Measurements from ENCODE around the gene SLAIN2. TPM values are rescaled to one million over a fixed set of nuclear protein-coding genes. Genes with fewer than 3 reads are reported as not detected.

SLAIN2 gene
- total RNA-seq, 1 donor from 2014 or later: 132 TPM

DNA sequence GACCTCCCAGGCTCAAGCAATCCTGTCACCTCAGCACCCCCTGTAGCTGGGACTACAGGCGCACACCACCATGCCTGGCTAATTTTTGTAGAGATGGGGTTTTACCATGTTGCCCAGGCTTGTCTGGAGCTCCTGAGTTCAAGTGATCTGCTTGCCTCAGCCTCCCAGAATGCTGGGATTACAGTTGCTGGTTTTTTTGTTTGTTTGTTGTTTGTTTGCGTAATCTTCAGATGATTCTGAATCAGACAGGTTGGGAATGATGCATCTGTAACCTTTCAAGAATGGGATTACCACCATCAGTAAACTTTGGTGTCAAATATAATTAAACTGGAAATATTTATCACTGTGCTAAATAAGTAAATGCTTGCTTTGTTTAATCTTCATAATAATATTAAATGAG, 79.8 kb downstream of the SLAIN2 start:
- H3K9me3 ChIP-seq (replicated peaks): no peaks in the 10 kb centered on the region
- H3K36me3 ChIP-seq: peaks cover 35% of the 10 kb centered on the region
- intact Hi-C loops (cut with micrococcal nuclease): no loop called here
- DNase-seq: no peak
- H3K27ac ChIP-seq (replicated peaks): no peak overlapping the region
- no peaks in the 10 kb centered on the region for H3K27me3 ChIP-seq (ENCODE audit: low read depth)
- TF ChIP-seq, protein P1, sequence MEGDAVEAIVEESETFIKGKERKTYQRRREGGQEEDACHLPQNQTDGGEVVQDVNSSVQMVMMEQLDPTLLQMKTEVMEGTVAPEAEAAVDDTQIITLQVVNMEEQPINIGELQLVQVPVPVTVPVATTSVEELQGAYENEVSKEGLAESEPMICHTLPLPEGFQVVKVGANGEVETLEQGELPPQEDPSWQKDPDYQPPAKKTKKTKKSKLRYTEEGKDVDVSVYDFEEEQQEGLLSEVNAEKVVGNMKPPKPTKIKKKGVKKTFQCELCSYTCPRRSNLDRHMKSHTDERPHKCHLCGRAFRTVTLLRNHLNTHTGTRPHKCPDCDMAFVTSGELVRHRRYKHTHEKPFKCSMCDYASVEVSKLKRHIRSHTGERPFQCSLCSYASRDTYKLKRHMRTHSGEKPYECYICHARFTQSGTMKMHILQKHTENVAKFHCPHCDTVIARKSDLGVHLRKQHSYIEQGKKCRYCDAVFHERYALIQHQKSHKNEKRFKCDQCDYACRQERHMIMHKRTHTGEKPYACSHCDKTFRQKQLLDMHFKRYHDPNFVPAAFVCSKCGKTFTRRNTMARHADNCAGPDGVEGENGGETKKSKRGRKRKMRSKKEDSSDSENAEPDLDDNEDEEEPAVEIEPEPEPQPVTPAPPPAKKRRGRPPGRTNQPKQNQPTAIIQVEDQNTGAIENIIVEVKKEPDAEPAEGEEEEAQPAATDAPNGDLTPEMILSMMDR (IDR thresholded peaks at IDR 0.05; ENCODE audit: borderline replicate concordance): no peak
- no peak overlapping the region for H3K4me3 ChIP-seq
- H3K4me1 ChIP-seq: no peaks in the 10 kb centered on the region

DNA sequence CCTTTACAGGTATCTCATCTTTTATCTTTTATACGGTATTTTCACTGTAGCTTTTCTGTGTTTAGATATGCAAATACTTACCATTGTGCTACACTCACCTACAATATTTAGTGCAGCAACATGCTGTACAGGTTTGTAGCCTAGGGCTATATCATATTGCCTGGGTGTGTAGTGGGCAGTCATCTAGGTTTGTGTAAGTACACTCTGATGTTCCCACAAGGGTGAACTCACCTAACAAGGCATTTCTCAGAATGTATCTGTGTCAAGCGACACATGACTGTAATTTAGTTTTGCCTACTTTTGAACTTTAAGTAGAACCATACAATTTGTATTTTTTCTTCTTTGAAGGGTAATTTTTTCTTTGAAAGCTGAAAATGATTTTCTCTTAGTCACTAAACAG, 87.6 kb downstream of the SLAIN2 start:
- H3K27me3 ChIP-seq (ENCODE audit: low read depth): no peaks in the 10 kb centered on the region
- no peaks in the 10 kb centered on the region for H3K9me3 ChIP-seq (replicated peaks)
- TF ChIP-seq, protein P1 (IDR thresholded peaks at IDR 0.05; ENCODE audit: borderline replicate concordance): no peak
- peaks cover 6% of the 10 kb centered on the region for H3K4me1 ChIP-seq
- H3K4me3 ChIP-seq: no peak overlapping the region
- H3K27ac ChIP-seq (replicated peaks): no peak overlapping the region
- intact Hi-C loops (cut with micrococcal nuclease): no loop called here
- DNase-seq: no peak
- H3K36me3 ChIP-seq: peaks cover 10% of the 10 kb centered on the region

DNA sequence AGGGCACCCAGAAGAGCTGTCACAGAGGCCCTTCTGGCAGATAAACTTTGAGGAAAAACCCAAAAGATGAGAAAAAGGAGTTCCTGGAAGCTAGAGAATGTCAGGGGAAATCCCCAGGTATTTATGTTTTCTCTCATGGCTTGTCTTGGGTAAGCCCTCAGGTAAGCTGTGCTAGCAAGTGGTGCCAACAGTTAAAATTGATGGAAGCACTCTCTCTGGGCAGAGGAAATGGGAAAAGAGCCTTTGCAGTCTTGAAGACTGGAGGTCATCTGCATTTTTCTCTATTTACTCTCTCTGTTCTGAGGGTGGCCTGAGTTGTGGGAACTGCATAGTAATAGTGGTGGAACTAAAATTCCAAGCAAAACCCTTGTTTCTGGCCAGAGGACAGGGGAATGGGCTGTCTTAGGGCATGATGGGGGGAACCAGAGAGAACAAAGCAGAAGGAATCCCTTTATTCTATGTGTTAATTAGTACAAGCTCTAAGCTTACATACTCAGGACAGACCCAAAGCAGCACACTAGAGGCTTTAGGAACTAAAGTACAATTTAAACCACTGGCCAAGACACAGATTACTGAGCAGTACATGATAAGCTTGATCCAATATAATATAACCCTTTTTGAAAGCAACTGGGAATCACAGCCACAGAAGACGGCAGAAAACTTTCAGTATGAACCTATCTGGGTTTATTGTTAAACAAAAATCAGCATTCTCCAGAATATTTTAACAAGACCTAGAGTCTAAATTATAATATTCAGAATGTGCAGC, 88.6 kb downstream of the SLAIN2 start:
- TF ChIP-seq, protein P1 (IDR thresholded peaks at IDR 0.05; ENCODE audit: borderline replicate concordance): no peak
- H3K36me3 ChIP-seq: peaks cover 8% of the 10 kb centered on the region
- no peak for DNase-seq
- no peaks in the 10 kb centered on the region for H3K9me3 ChIP-seq (replicated peaks)
- no peak overlapping the region for H3K4me3 ChIP-seq
- H3K4me1 ChIP-seq: peaks cover 6% of the 10 kb centered on the region
- peak overlapping the region; percentile 2 for H3K27ac ChIP-seq (replicated peaks)
- no peaks in the 10 kb centered on the region for H3K27me3 ChIP-seq (ENCODE audit: low read depth)
- intact Hi-C loops (cut with micrococcal nuclease): no loop called here

DNA sequence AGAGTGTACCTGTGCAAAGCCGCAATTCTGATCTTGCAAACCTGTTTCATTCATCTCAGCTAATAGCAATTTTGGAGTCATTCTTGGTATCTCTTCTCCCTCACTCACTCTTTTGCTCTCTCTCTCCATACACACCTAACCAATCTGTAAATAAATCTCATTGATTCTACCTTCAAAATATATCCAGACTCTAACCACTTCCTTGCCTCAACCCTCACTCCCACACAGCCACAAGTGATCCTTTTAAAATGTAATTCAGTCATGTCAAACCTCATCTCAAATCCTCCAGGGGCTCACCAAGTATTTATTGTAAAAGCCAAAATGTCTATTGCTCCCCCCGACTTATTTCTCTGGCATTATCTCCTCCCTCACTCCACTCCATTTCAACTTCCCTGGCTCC, 90.1 kb downstream of the SLAIN2 start:
- intact Hi-C loops (cut with micrococcal nuclease): no loop called here
- H3K36me3 ChIP-seq: peaks cover 5% of the 10 kb centered on the region
- no peaks in the 10 kb centered on the region for H3K9me3 ChIP-seq (replicated peaks)
- TF ChIP-seq, protein P1 (IDR thresholded peaks at IDR 0.05; ENCODE audit: borderline replicate concordance): no peak
- DNase-seq: no peak
- H3K4me1 ChIP-seq: peaks cover 6% of the 10 kb centered on the region
- no peaks in the 10 kb centered on the region for H3K27me3 ChIP-seq (ENCODE audit: low read depth)
- H3K27ac ChIP-seq (replicated peaks): no peak overlapping the region
- H3K4me3 ChIP-seq: no peak overlapping the region

DNA sequence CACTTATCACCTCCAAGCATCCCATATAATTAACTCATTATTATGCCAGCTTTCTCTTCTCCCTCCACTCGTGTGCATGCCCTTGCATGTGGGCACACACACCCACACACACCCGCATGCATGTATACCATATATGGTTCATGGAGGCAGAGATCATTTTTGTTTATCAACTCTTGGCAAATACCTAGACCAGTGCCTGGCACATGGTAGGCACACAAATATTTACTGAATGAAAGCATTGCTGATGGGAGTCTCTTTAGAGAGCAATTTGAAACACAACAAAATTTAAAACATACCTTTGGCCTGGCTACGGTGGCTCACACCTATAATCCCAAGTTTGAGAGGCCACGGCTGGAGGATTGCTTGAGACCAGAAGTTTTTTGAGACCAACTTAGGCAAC, 90.7 kb downstream of the SLAIN2 start:
- Histone ChIP-seq H3K27ac (replicated peaks) (no peak overlapping the region), H3K36me3 (no peaks in the 10 kb centered on the region)

More for the DNA sequence above, 90.7 kb downstream of the SLAIN2 start:
- no peak for DNase-seq
- no peaks in the 10 kb centered on the region for H3K27me3 ChIP-seq (ENCODE audit: low read depth)
- no peak overlapping the region for H3K4me3 ChIP-seq
- intact Hi-C loops (cut with micrococcal nuclease): no loop called here
- TF ChIP-seq, protein P1 (IDR thresholded peaks at IDR 0.05; ENCODE audit: borderline replicate concordance): no peak
- no peaks in the 10 kb centered on the region for H3K9me3 ChIP-seq (replicated peaks)
- peaks cover 6% of the 10 kb centered on the region for H3K4me1 ChIP-seq
